ENCODE data around the gene FOXO6. TPM values are rescaled to one million over a fixed set of nuclear protein-coding genes. Genes with fewer than 3 reads are reported as not detected.

The FOXO6 gene
- total and polyA plus RNA-seq, 7 donors, result 0.42 to 8.6 (median 0.88) TPM

- Histone ChIP-seq H3K4me3 (no peak overlapping the region), H3K9me3 (no peaks in the 10 kb centered on the region), H3K4me1 (peaks cover 23% of the 10 kb centered on the region), H3K36me3 (ENCODE audit: insufficient read depth in 1 of 2, low read depth in 1 of 2) (no peaks in the 10 kb centered on the region), H3K27me3 (ENCODE audit: insufficient read depth in 3 of 3, low read length in 2 of 3) (peaks cover 0 to 3% (median 0%) of the 10 kb centered on the region in 3 donors), H3K27ac (no peak overlapping the region)
- TF ChIP-seq CTCF (IDR thresholded peaks at IDR 0.05), result no peak
- peak in 1 of 4 donors; percentile 15 for ATAC-seq
- WGBS, 3 donors, result 33 to 46% (median 41%) methylated on average over 7 of the region's 7 CpGs
- intact Hi-C loops (cut with DNase I), result loop anchor here (5.0 kb wide), 3 partner anchors 73 to 148 kb away; no protein-coding TSS in a partner anchor
- DNase-seq, result no peak
Measured at GRCh38 chr1:41414716-41415306, 53.6 kb downstream of the FOXO6 start.

GRCh38 chr1:41416081-41416480 lies 54.8 kb downstream of the FOXO6 start:
- H3K27ac ChIP-seq, result no peak overlapping the region
- ATAC-seq (no peak), DNase-seq (peak in 1 of 2 donors; percentile 26)
- TF ChIP-seq CTCF (IDR thresholded peaks at IDR 0.05), result no peak
- 88 to 100% (median 95%) methylated on average over 4 to 5 of the region's 5 CpGs for WGBS, 3 donors
- no peaks in the 10 kb centered on the region for H3K36me3 ChIP-seq (ENCODE audit: insufficient read depth in 1 of 2, low read depth in 1 of 2)
- no peaks in the 10 kb centered on the region for H3K27me3 ChIP-seq (ENCODE audit: insufficient read depth in 3 of 3, low read length in 2 of 3)
- intact Hi-C loops (cut with DNase I), result loop anchor here (1.0 to 5.0 kb wide), 5 partner anchors 74 to 149 kb away; no protein-coding TSS in a partner anchor
- peaks cover 33% of the 10 kb centered on the region for H3K4me1 ChIP-seq
- no peak overlapping the region for H3K4me3 ChIP-seq
- H3K9me3 ChIP-seq, result no peaks in the 10 kb centered on the region

GRCh38 chr1:41416552-41417334 lies 55.5 kb downstream of the FOXO6 start:
- Histone ChIP-seq H3K4me3 (no peak overlapping the region), H3K9me3 (no peaks in the 10 kb centered on the region), H3K27ac (no peak overlapping the region), H3K4me1 (peaks cover 36% of the 10 kb centered on the region), H3K36me3 (ENCODE audit: insufficient read depth in 1 of 2, low read depth in 1 of 2) (no peaks in the 10 kb centered on the region), H3K27me3 (ENCODE audit: insufficient read depth in 3 of 3, low read length in 2 of 3) (no peaks in the 10 kb centered on the region)
- intact Hi-C loops (cut with DNase I), result loop anchor here (1.0 to 5.0 kb wide), 6 partner anchors 55 to 149 kb away; partner anchors contain the start of gene FOXO6 (in 1 of the 2)
- TF ChIP-seq CTCF (IDR thresholded peaks at IDR 0.05), result peak; percentile 94
- DNase-seq (peak; percentile 65 to 86), ATAC-seq (peak; percentile 51 to 70 (median 58))
- WGBS, 3 donors, result 57 to 60% (median 59%) methylated on average over 18 of the region's 18 CpGs

- Histone ChIP-seq H3K9me3 (no peaks in the 10 kb centered on the region), H3K4me3 (no peak overlapping the region), H3K27ac (peak overlapping the region; percentile 93), H3K36me3 (ENCODE audit: insufficient read depth in 1 of 2, low read depth in 1 of 2) (no peaks in the 10 kb centered on the region), H3K27me3 (ENCODE audit: insufficient read depth in 3 of 3, low read length in 2 of 3) (no peaks in the 10 kb centered on the region), H3K4me1 (peaks cover 36% of the 10 kb centered on the region)
- intact Hi-C loops (cut with DNase I), result loop anchor here (1.0 to 5.0 kb wide), 5 partner anchors 56 to 150 kb away; partner anchors contain the start of gene FOXO6 (in 1 of the 2)
- DNase-seq (no peak), ATAC-seq (no peak)
- 42 to 69% (median 55%) methylated on average over 1 of the region's 1 CpG for WGBS, 3 donors
- no peak for TF ChIP-seq CTCF (IDR thresholded peaks at IDR 0.05)
Measured at GRCh38 chr1:41417335-41417682, 56.1 kb downstream of the FOXO6 start.
